ENCODE measurements around the gene SLC35B2.

SLC35B2 gene

DNA sequence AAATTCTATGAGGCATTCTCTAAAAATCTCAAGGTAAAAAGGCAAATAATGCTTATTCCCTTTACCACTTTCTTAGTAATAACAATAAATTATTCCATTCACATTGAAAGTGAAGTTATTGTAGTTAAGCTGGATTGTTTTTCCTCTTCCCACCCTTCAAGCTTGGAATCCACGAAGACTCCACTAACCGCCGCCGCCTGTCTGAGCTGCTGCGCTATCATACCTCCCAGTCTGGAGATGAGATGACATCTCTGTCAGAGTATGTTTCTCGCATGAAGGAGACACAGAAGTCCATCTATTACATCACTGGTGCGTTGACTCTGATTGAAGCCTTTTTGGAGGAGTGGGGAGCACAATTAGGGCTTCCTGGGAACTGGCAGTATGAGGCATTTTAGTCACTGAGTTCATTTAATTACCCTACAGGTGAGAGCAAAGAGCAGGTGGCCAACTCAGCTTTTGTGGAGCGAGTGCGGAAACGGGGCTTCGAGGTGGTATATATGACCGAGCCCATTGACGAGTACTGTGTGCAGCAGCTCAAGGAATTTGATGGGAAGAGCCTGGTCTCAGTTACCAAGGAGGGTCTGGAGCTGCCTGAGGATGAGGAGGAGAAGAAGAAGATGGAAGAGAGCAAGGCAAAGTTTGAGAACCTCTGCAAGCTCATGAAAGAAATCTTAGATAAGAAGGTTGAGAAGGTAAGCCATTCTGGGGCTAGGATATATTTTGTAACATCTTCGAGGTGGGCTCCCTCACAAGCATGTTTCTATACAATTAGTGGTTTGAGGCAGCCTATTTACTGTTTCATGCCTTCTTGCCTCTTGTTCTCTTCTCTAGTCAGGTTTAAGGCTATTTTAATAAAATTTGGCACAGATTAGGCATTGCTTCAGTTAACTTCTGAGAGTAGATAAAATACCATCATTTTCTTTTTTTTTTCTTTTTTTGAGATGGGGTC, 5.5 kb downstream of the SLC35B2 start:
- no peak for DNase-seq

GRCh38 chr6:44250718-44251123, 6.6 kb downstream of the SLC35B2 start:
- no peak for DNase-seq

DNA sequence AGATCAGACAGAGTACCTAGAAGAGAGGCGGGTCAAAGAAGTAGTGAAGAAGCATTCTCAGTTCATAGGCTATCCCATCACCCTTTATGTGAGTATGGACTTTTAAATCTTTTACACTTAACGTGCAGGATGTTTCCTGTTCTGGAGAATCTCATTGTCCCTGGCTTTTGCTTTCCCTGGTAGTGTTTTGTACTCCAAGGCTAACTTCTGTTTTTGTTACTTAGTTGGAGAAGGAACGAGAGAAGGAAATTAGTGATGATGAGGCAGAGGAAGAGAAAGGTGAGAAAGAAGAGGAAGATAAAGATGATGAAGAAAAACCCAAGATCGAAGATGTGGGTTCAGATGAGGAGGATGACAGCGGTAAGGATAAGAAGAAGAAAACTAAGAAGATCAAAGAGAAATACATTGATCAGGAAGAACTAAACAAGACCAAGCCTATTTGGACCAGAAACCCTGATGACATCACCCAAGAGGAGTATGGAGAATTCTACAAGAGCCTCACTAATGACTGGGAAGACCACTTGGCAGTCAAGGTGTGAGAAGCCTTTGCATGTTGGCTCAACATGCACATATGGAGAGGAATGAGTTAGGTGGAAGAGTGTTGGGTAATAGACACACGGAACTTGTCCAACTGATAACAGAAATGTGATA, 7.1 kb downstream of the SLC35B2 start:
- DNase-seq, result no peak

DNA sequence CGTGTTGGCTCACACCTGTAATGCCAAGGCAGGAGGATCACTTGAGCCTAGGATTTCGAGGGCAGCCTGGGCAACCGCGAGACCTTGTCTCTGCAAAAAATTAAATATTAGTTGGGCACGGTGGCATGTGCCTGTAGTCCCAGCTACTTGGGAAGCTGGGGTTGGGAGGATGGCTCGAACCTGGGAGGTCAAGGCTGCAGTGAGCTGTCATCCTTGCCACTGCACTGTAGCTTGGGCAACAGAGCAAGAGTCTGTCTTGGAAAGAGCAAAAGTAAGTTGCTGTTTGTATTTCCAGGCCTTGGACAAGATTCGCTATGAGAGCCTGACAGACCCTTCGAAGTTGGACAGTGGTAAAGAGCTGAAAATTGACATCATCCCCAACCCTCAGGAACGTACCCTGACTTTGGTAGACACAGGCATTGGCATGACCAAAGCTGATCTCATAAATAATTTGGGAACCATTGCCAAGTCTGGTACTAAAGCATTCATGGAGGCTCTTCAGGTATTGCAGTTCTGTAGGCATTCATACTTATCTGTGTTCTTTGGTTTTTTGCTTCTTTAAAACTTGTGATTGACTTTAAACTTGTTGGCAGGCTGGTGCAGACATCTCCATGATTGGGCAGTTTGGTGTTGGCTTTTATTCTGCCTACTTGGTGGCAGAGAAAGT, 8.1 kb downstream of the SLC35B2 start:
- no peak for DNase-seq

GRCh38 chr6:44248579-44248978, 8.7 kb downstream of the SLC35B2 start:
- no peak for DNase-seq

GRCh38 chr6:44247338-44248302, 9.7 kb downstream of the SLC35B2 start:
- DNase-seq, result peak; percentile 95

DNA sequence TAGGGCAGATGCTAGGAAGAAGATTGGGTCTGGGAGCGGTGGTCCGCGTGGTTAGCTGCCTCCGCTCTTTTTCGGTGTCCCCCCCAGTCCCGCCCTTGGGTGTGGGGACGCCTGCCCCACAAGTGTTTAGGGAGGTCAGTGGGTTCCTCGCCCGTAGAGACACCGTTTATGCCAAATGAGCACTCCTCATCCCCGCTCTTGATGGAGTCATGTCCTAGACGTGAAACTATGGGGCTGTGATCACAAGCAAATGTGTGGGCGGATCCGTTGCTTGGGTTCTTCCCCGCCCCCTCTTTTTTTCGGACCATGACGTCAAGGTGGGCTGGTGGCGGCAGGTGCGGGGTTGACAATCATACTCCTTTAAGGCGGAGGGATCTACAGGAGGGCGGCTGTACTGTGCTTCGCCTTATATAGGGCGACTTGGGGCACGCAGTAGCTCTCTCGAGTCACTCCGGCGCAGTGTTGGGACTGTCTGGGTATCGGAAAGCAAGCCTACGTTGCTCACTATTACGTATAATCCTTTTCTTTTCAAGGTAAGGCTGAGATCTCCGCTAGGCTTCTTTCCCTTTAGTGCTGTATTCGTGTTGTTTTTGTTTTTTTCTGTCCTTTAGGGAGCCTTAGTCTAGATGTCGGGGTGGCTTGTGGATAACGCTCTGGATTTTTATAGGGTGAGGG, 10.5 kb downstream of the SLC35B2 start, which contains the start of gene HSP90AB1:
Gene HSP90AB1, plus strand, starts transcription at position 439 of the 675 bp plus-strand sequence. CDS start 1,529 bp downstream, outside the sequence.
- DNase-seq, result peak; percentile 98

GRCh38 chr6:44245912-44246662, 11.2 kb downstream of the SLC35B2 start:
- peak; percentile 95 for DNase-seq

GRCh38 chr6:44245391-44245911, 11.9 kb downstream of the SLC35B2 start:
- DNase-seq, result no peak

DNA sequence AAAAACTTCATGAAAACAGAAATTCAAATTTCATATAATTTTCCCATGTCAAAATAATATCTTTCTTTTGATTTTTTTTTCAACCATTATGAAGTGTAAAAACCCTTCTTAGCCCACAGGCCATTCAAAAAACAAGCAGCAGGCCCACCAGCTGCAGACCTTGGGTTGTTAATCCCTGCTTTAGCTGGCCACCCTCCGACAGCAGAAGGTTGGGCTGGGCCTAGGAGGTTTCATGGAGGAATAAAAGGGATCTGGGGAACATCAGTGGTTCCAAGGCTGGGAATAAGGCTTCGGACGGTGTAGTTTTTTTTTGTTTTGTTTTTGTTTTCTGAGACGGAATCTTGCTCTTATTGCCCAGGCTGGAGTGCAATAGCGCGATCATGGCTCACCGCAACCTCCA, 14.0 kb downstream of the SLC35B2 start:
- no peak for DNase-seq

GRCh38 chr6:44238687-44239350, 18.5 kb downstream of the SLC35B2 start:
- DNase-seq, result no peak

- DNase-seq, result peak; percentile 91
These were observed 19.4 kb downstream of the SLC35B2 start for GRCh38 chr6:44237813-44238433.

DNA sequence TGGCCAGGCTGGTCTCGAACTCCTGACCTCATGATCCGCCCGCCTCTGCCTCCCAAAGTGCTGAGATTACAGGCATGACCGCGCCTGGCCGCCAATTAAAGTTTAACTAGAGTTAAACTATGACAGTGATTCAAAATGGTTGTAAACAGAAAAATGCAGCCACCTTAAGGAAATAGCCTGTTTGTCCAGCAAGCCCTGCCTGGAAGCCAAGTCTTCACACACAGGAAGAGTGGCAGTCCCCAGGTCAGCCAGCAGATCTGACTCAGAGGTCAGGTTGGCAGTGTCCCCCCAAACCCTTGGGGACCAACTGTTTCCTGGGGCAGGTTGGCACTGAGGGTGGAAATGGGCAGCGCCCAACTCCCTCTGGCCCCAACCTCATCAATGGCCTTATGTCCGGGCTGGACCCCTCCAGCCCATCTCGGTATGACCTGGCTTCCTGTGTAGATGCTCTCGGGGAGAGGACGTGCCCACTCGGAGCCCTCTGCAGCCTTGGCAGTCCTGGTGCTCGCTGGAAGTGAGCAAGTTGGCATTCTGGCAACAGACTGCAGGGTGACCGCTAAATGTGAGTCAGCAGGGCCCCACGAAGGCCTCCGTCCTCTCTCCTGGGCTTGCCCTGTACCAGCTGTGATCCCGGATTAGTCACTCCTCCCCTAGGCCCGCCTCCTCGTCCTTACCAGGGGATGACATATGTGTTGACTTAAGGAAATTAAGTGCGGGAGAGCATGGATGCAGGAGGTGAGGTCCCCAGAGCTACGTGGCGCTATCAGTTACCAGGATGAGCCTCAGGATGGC, 20.1 kb downstream of the SLC35B2 start:
- peak; percentile 83 for DNase-seq

GRCh38 chr6:44235891-44236516, 21.3 kb downstream of the SLC35B2 start:
- DNase-seq, result no peak

GRCh38 chr6:44235269-44235668, 22.1 kb downstream of the SLC35B2 start:
- no peak for DNase-seq

GRCh38 chr6:44234101-44235025, 23.0 kb downstream of the SLC35B2 start:
- DNase-seq, result no peak

GRCh38 chr6:44233567-44234100, 23.7 kb downstream of the SLC35B2 start:
- no peak for DNase-seq

Data from activated CD8-positive, alpha-beta memory T cell treated with anti-CD3 and anti-CD28 coated beads, Interleukin-2, amount 50 U/mL, for 48 hours (primary cell).